Stimulated activated CD4-positive, alpha-beta T cell treated with anti-CD3 and anti-CD28 coated beads, Interleukin-1b, Interleukin-23, amount 100 ng/mL, for 24 hours (primary cell): Measurements from ENCODE around the gene GRHL1.
A peak's percentile ranks its signal among the peaks of the same experiment; 100 is the strongest.

ENCODE experiments used
- DNase-seq, 4 experiments: peaks; one replicate each; pipeline ENCODE4 v3.0.0-alpha.2; 2020; ENCODE audit warnings: low read depth in 4 of 4, low spot score in 1 of 4

Gene GRHL1

GRCh38 chr2:9971890-9972289 lies 20.4 kb downstream of the GRHL1 start:
- no peak for DNase-seq

- no peak for DNase-seq
These were observed 21.4 kb downstream of the GRHL1 start for GRCh38 chr2:9972621-9973479.

GRCh38 chr2:9973690-9974089 lies 22.2 kb downstream of the GRHL1 start:
- no peak for DNase-seq

GRCh38 chr2:9974343-9974742 lies 22.9 kb downstream of the GRHL1 start:
- DNase-seq: no peak

- DNase-seq: no peak
These were observed 23.8 kb downstream of the GRHL1 start for GRCh38 chr2:9975328-9975727.

GRCh38 chr2:9975805-9976447 lies 24.4 kb downstream of the GRHL1 start:
- DNase-seq: peak in 1 of 4 experiments; percentile 13

GRCh38 chr2:9979977-9980376 lies 28.5 kb downstream of the GRHL1 start:
- no peak for DNase-seq

GRCh38 chr2:9980520-9980919 lies 29.0 kb downstream of the GRHL1 start:
- DNase-seq: no peak

GRCh38 chr2:9981655-9982054 lies 30.2 kb downstream of the GRHL1 start:
- no peak for DNase-seq

- DNase-seq: no peak
These were observed 30.8 kb downstream of the GRHL1 start for GRCh38 chr2:9982248-9982647.

- no peak for DNase-seq
These were observed 31.4 kb downstream of the GRHL1 start for GRCh38 chr2:9982891-9983290.

- DNase-seq: no peak
These were observed 32.1 kb downstream of the GRHL1 start for GRCh38 chr2:9983401-9984216.

GRCh38 chr2:9984217-9984739 lies 32.8 kb downstream of the GRHL1 start:
- no peak for DNase-seq

- no peak for DNase-seq
These were observed 33.5 kb downstream of the GRHL1 start for GRCh38 chr2:9984871-9985480.

GRCh38 chr2:9985531-9986328 lies 34.2 kb downstream of the GRHL1 start:
- DNase-seq: no peak

- no peak for DNase-seq
These were observed 36.8 kb downstream of the GRHL1 start for GRCh38 chr2:9988320-9988719.

GRCh38 chr2:9990736-9991135 lies 39.2 kb downstream of the GRHL1 start:
- DNase-seq: no peak

GRCh38 chr2:9991221-9991620 lies 39.7 kb downstream of the GRHL1 start:
- DNase-seq: no peak

- DNase-seq: no peak
These were observed 40.4 kb downstream of the GRHL1 start for GRCh38 chr2:9991829-9992273.
